ENCODE measurements around the gene PCDH17. TPM values are rescaled to one million over a fixed set of nuclear protein-coding genes. Genes with fewer than 3 reads are reported as not detected.

The PCDH17 gene
- total RNA-seq, 4 donors from 2014 or later, result 0.88 to 4.1 (median 1.8) TPM

GRCh38 chr13:57680609-57681008 lies 49.1 kb downstream of the PCDH17 start:
- no peak for DNase-seq
- Histone ChIP-seq H3K4me1 (no peaks in the 10 kb centered on the region), H3K36me3 (no peaks in the 10 kb centered on the region), H3K27me3 (no peaks in the 10 kb centered on the region), H3K27ac (no peak overlapping the region), H3K4me3 (no peak overlapping the region), H3K9me3 (no peaks in the 10 kb centered on the region)
- TF ChIP-seq CTCF (IDR thresholded peaks at IDR 0.05), result no peak
- TF ChIP-seq POLR2A (IDR thresholded peaks at IDR 0.05), result no peak

GRCh38 chr13:57682128-57682716 lies 50.7 kb downstream of the PCDH17 start:
- no peak overlapping the region for H3K27ac ChIP-seq
- no peaks in the 10 kb centered on the region for H3K9me3 ChIP-seq
- no peak for TF ChIP-seq CTCF (IDR thresholded peaks at IDR 0.05)
- no peak for TF ChIP-seq POLR2A (IDR thresholded peaks at IDR 0.05)
- H3K4me3 ChIP-seq, result no peak overlapping the region
- H3K4me1 ChIP-seq, result no peaks in the 10 kb centered on the region
- no peak for DNase-seq
- H3K27me3 ChIP-seq, result no peaks in the 10 kb centered on the region
- no peaks in the 10 kb centered on the region for H3K36me3 ChIP-seq

- no peaks in the 10 kb centered on the region for H3K4me1 ChIP-seq
- H3K4me3 ChIP-seq, result no peak overlapping the region
- DNase-seq, result no peak
- no peak for TF ChIP-seq CTCF (IDR thresholded peaks at IDR 0.05)
- TF ChIP-seq POLR2A (IDR thresholded peaks at IDR 0.05), result no peak
- H3K36me3 ChIP-seq, result no peaks in the 10 kb centered on the region
- H3K27ac ChIP-seq, result no peak overlapping the region
- H3K27me3 ChIP-seq, result no peaks in the 10 kb centered on the region
- H3K9me3 ChIP-seq, result no peaks in the 10 kb centered on the region
Observed at GRCh38 chr13:57698851-57699250, 67.3 kb downstream of the PCDH17 start.

- no peak for DNase-seq
- Histone ChIP-seq H3K4me3 (no peak overlapping the region), H3K27me3 (no peaks in the 10 kb centered on the region), H3K4me1 (no peaks in the 10 kb centered on the region), H3K36me3 (no peaks in the 10 kb centered on the region), H3K27ac (no peak overlapping the region), H3K9me3 (no peaks in the 10 kb centered on the region)
- TF ChIP-seq CTCF (IDR thresholded peaks at IDR 0.05) (no peak), POLR2A (IDR thresholded peaks at IDR 0.05) (no peak)
Observed at GRCh38 chr13:57704031-57704430, 72.5 kb downstream of the PCDH17 start.

- no peak for DNase-seq
- TF ChIP-seq CTCF (IDR thresholded peaks at IDR 0.05) (no peak), POLR2A (IDR thresholded peaks at IDR 0.05) (no peak)
- no peaks in the 10 kb centered on the region for H3K4me1 ChIP-seq
- H3K27me3 ChIP-seq, result no peaks in the 10 kb centered on the region
- H3K4me3 ChIP-seq, result no peak overlapping the region
- no peak overlapping the region for H3K27ac ChIP-seq
- no peaks in the 10 kb centered on the region for H3K36me3 ChIP-seq
- no peaks in the 10 kb centered on the region for H3K9me3 ChIP-seq
Observed at GRCh38 chr13:57716295-57716694, 84.8 kb downstream of the PCDH17 start.
